Subcutaneous adipose tissue (tissue), 4 donors: ENCODE measurements around the gene TADA1. TPM values are rescaled to one million over a fixed set of nuclear protein-coding genes. Genes with fewer than 3 reads are reported as not detected.

Experiments
- CTCF ChIP-seq: fragments of 450-650 bp; IDR thresholded peaks from one replicate; pipeline ENCODE4 v1.5.1; 2016; ENCODE audit warnings: low read depth, mild to moderate bottlenecking, control low read depth, antibody characterized with exemption, moderate library complexity
- total RNA-seq, 4 donors: library from RNA; depleted of rRNA; stranded (reverse); fragments of >200 nt; gene quantifications; one replicate each; pipeline ENCODE4 v1.1.0, GENCODE V29; 2016

TADA1 gene, protein sequence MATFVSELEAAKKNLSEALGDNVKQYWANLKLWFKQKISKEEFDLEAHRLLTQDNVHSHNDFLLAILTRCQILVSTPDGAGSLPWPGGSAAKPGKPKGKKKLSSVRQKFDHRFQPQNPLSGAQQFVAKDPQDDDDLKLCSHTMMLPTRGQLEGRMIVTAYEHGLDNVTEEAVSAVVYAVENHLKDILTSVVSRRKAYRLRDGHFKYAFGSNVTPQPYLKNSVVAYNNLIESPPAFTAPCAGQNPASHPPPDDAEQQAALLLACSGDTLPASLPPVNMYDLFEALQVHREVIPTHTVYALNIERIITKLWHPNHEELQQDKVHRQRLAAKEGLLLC
- 1 to 10 TPM; 5.5 to 7.9 (median 6.3) TPM for total RNA-seq

DNA sequence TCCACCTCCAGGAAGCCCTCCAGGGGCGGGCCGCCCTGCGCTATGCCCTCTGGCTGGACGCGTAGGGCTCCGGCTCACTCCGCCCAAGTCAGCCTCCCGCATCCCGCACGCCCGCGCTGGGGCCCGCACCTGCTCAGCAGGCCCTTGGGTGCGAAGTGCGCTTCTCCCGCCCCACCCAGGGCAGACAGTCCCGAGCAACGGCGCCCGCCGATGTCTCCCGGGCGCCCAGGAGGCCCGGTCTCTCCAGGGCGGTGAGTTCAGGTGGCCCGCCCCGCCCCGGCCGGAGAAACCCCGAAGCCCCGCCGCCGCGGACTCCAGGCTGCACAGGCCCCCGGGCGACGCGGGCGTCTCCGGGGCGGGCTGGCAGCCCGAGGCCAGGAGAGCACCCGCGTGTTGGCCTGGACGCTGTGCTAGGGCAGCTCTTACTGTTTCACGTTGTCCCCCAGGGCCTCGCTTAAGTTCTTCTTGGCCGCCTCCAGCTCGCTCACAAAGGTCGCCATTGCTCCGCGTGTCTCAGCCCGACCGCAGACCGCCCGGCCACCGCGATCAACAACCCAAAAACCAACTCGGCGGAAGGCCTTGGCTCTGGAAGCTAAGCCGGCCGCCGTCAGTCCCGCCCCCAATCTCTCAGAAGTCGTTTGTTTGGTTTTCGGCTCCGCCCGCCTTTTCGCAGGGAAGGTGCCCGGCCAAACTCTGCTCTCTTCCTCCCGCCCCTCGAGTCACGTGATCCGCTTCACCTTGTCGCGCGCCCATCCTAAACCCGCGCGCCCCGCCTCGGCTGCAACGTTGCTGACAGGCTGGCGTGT is at the start of gene TADA1:
TSS of gene TADA1 (minus strand) at position 531 of the 806 bp plus-strand sequence. CDS start at position 500, 31 bp downstream.
- no peak for TF ChIP-seq CTCF

- no peak for TF ChIP-seq CTCF
Measured at GRCh38 chr1:166924823-166925541, 48.9 kb upstream of the TADA1 start.

- TF ChIP-seq CTCF, result no peak
Measured at GRCh38 chr1:166920561-166921475, 44.8 kb upstream of the TADA1 start.

GRCh38 chr1:166918956-166919316 is 42.9 kb upstream of the TADA1 start:
- TF ChIP-seq CTCF, result no peak

DNA sequence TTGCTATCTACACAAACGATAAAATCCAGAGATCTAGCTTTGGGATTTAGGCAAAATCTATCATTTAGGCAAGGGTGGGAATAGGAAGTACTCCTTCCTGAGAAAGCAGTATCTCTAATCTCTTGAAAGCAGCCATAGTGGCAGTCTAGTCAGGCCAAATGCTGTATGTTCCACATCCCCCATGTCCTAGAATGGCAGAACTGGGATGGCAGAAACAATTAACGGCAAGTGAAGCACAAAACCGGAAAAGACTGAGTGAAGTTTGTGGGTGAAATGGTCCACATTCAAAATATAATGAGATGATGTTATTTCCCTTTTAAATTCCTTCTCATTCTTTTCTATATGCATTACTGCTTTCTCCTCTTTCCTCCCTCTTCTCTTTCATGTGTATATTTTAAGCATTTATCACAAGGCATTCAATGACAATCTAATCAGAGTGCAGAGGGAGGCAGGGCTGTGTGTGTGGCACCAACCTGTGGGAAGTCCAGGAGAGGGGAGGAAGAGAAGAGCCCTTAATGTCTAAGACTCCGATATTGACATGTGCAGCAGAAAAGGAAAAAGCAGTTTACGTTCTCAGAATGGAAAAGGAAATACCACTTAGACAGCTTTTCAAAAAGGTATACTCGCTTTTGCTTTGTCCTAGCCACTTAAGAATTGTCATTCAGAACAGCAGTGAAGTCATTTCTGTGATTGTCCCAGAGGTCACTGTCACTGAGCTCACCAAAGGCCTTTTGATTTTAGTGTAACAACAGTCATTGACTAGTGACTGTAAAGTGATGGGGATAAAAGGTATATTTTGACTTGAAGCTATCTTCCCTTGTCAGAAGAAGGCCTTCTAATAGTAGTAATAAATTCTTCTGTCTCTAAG is 42.3 kb upstream of the TADA1 start:
- no peak for TF ChIP-seq CTCF

- TF ChIP-seq CTCF, result no peak
Measured at GRCh38 chr1:166915941-166916340, 39.9 kb upstream of the TADA1 start.
